Right lobe of liver (tissue), 4 donors: ENCODE data around the gene ATAD2B.

Experiments
- CTCF ChIP-seq, 4 donors: fragments of 200-600 bp in 3 of 4; fragments of 450-650 bp in 1 of 4; IDR thresholded peaks; one replicate each; pipeline versions ENCODE4 v1.5.1 to v1.8.0; 2016 to 2022; ENCODE audit warnings: antibody characterized with exemption in 4 of 4, mild to moderate bottlenecking in 2 of 4
- POLR2A ChIP-seq: fragments of 450-650 bp; IDR thresholded peaks from one replicate; pipeline ENCODE4 v1.6.1; 2017; ENCODE audit warnings: antibody characterized with exemption, mild to moderate bottlenecking
- donor health status: DM: no; HTN: no; CAD: no.
- donor health status: DM: no; HTN: no; CAD: no.
- donor health status: DM: no; HTN: yes; CAD: no.

GRCh38 chr2:23918837-23919489 lies 8.0 kb downstream of the ATAD2B start:
- TF ChIP-seq CTCF (IDR thresholded peaks at IDR 0.05) (no peak), POLR2A (no peak)
